Left colon (tissue), 2 donors: ENCODE results near the gene TRNAU1AP. TPM values are rescaled to one million over a fixed set of nuclear protein-coding genes. Genes with fewer than 3 reads are reported as not detected.
A peak's percentile ranks its signal among the peaks of the same experiment; 100 is the strongest.
"Not testable (repeated sequence)": the region's sequence is repeated elsewhere in the genome, so short reads cannot be mapped to it uniquely, and the experiment has no call there.

Experiments
- ATAC-seq: fragments of 200-7000 bp; cut with Tn5 transposase; one replicate; pipeline ENCODE4 v1.9.1; 2020; ENCODE audit warnings: mild to moderate bottlenecking, moderate library complexity
- DNase-seq, 2 donors: peaks; one replicate each; pipeline ENCODE4 v3.0.0-alpha.2; 2020
- intact Hi-C, 2 donors: fragments of 100-400 bp; cut with DNase I in 1 of 2; cut with micrococcal nuclease in 1 of 2; formaldehyde crosslinking; loops; one replicate each; pipeline versions ENCODE4 v1.11.2 to v1.14.0; 2022; cut with DNase I, micrococcal nuclease
- total RNA-seq, 2 donors: library from RNA; stranded (reverse); fragmentation: NEBNext Ultra II Directional; extraction: Animal tissue kit (Norgen Biotek cat#: 25700); gene quantifications; one replicate each; pipeline ENCODE4 v1.2.1, GENCODE V29; 2021
- donor health status: DM: no; HTN: no; CAD: no.
- donor health status: DM: yes; HTN: yes; CAD: no.

The TRNAU1AP gene
- total RNA-seq, 2 donors from 2014 or later: 14.7 to 18.3 TPM

GRCh38 chr1:28518745-28519341 is 34.0 kb upstream of the TRNAU1AP start:
- ATAC-seq: peak; percentile 5
- intact Hi-C loops: loop anchor here (2.0 to 10.0 kb wide), 2 partner anchors 84 to 86 kb away; no protein-coding TSS in a partner anchor

GRCh38 chr1:28519946-28520725 is 32.7 kb upstream of the TRNAU1AP start:
- no peak for DNase-seq
- ATAC-seq: no peak
- intact Hi-C loops: loop anchor here (2.0 to 10.0 kb wide), 2 partner anchors 83 to 85 kb away; no protein-coding TSS in a partner anchor

More at GRCh38 chr1:28518745-28519341, 34.0 kb upstream of the TRNAU1AP start:
- no peak for DNase-seq

GRCh38 chr1:28520796-28521195 is 32.1 kb upstream of the TRNAU1AP start:
- ATAC-seq, DNase-seq, intact Hi-C loops: not testable (repeated sequence)

GRCh38 chr1:28521502-28522164 is 31.3 kb upstream of the TRNAU1AP start:
- DNase-seq (no peak), ATAC-seq (no peak)
- intact Hi-C loops: no loop called here

- ATAC-seq, DNase-seq, intact Hi-C loops: not testable (repeated sequence)
These were observed 30.3 kb upstream of the TRNAU1AP start for GRCh38 chr1:28522537-28522936.

GRCh38 chr1:28525002-28525642 is 27.8 kb upstream of the TRNAU1AP start:
- intact Hi-C loops, DNase-seq, ATAC-seq: not testable (repeated sequence)

GRCh38 chr1:28526886-28527285 is 26.0 kb upstream of the TRNAU1AP start:
- ATAC-seq: no peak
- no peak for DNase-seq
- intact Hi-C loops: no loop called here

- ATAC-seq (no peak), DNase-seq (no peak)
- intact Hi-C loops: no loop called here
These were observed 22.4 kb upstream of the TRNAU1AP start for GRCh38 chr1:28530456-28530855.

GRCh38 chr1:28534671-28535070 is 18.2 kb upstream of the TRNAU1AP start:
- ATAC-seq: no peak
- DNase-seq: no peak
- intact Hi-C loops: no loop called here

GRCh38 chr1:28535180-28535579 is 17.7 kb upstream of the TRNAU1AP start:
- intact Hi-C loops: no loop called here
- ATAC-seq (no peak), DNase-seq (no peak)

GRCh38 chr1:28537457-28538199 is 15.3 kb upstream of the TRNAU1AP start:
- intact Hi-C loops: no loop called here
- DNase-seq (peak in 1 of 2 donors; percentile 43), ATAC-seq (peak; percentile 90)

- no peak for ATAC-seq
- intact Hi-C loops: no loop called here
- no peak for DNase-seq
These were observed 14.6 kb upstream of the TRNAU1AP start for GRCh38 chr1:28538286-28538685.

- DNase-seq (no peak), ATAC-seq (peak; percentile 48)
These were observed 12.2 kb upstream of the TRNAU1AP start for GRCh38 chr1:28540651-28541050.

GRCh38 chr1:28541414-28542015 is 11.4 kb upstream of the TRNAU1AP start:
- intact Hi-C loops, DNase-seq, ATAC-seq: not testable (repeated sequence)

More at GRCh38 chr1:28540651-28541050, 12.2 kb upstream of the TRNAU1AP start:
- intact Hi-C loops: no loop called here

GRCh38 chr1:28545246-28545628 is 7.6 kb upstream of the TRNAU1AP start:
- DNase-seq: no peak
- intact Hi-C loops: no loop called here
- no peak for ATAC-seq

GRCh38 chr1:28548318-28548717 is 4.6 kb upstream of the TRNAU1AP start:
- no peak for DNase-seq

GRCh38 chr1:28551381-28551780 is 1.5 kb upstream of the TRNAU1AP start:
- intact Hi-C loops: no loop called here
- DNase-seq (peak; percentile 21 to 52), ATAC-seq (peak; percentile 62)

More at GRCh38 chr1:28548318-28548717, 4.6 kb upstream of the TRNAU1AP start:
- intact Hi-C loops: no loop called here
- no peak for ATAC-seq

GRCh38 chr1:28560886-28561285 is 8.0 kb downstream of the TRNAU1AP start:
- intact Hi-C loops: no loop called here
- ATAC-seq: no peak
- DNase-seq: no peak
